OCI-LY1 (cell line): ENCODE results near the gene PJVK.

Experiments
- EZH2 ChIP-seq: fragments of 200-600 bp; sonication (generic), shearing (Covaris generic); IDR thresholded peaks from 2 replicates; pipeline ENCODE4 v1.8.0; 2017; ENCODE audit warnings: borderline replicate concordance, mixed run types, mild to moderate bottlenecking, antibody characterized with exemption, low read length, moderate library complexity, mixed read lengths
- TF ChIP-seq, protein P1 (sequence below): fragments of 200-600 bp; sonication (generic), shearing (Covaris generic); IDR thresholded peaks from 2 replicates; pipeline ENCODE4 v1.5.1; 2017; ENCODE audit warnings: mild to moderate bottlenecking, antibody characterized with exemption, low read length, moderate library complexity, mixed read lengths

DNA sequence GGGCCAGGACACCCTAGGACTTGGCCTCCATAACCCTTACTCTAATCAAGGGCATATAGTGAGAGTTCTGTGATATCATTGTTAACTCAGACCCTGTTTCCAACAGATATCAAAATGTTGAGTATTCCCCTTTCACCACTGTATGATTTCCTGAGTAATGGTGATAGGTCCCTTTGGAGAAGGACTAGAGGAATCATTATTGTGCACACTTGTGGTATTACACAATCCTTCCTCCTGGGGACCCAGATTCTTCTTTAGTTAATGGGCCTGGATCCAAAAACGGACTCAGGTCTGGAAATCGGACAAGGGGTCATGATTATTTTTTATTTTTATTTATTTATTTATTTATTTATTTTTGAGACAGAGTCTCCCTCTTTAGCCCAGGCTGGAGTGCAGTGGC is 23.7 kb upstream of the PJVK start:
- TF ChIP-seq, protein P1, sequence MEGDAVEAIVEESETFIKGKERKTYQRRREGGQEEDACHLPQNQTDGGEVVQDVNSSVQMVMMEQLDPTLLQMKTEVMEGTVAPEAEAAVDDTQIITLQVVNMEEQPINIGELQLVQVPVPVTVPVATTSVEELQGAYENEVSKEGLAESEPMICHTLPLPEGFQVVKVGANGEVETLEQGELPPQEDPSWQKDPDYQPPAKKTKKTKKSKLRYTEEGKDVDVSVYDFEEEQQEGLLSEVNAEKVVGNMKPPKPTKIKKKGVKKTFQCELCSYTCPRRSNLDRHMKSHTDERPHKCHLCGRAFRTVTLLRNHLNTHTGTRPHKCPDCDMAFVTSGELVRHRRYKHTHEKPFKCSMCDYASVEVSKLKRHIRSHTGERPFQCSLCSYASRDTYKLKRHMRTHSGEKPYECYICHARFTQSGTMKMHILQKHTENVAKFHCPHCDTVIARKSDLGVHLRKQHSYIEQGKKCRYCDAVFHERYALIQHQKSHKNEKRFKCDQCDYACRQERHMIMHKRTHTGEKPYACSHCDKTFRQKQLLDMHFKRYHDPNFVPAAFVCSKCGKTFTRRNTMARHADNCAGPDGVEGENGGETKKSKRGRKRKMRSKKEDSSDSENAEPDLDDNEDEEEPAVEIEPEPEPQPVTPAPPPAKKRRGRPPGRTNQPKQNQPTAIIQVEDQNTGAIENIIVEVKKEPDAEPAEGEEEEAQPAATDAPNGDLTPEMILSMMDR: no peak
- no peak for TF ChIP-seq EZH2
